ENCODE data around the gene DUSP22.

DNA sequence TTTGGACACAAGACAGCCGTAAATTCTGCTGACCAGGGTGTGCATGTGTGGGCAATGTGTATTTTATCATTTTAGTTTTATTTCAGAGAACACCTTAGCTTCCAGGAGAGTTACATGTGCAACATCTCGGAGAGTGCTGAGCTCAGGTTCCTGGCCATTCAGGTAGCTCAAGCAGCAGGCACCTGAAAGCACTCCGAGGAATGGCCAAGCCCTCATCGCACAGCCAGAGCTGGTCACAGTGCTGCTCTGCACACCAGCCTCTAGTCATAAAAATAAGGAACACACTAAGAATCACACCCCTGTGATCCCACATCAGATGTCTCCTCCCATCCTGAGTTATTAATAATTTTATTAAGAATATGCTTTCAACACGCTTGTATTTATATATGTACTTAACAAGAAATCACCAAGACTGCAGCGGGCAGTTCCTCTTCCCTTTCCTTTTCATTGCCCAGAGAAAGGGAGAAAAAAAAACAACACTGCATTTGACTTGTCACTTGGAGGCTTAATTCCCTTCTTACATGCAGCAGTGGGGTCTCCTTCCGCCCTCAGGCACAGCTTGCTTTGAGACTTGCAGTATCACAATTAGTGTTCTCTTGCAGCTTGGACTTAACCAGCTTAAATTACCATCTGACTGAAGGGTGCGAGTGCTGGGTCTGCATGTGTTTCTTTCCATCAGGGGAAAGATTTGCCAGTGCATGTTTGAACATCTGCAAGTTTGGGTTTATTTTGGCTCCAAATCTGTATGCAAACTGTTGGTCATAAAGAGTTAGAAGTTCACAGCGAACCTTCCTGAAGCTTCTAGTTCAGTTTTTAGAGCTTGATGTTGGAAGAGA lies 63.3 kb downstream of the DUSP22 start:
- TF ChIP-seq POLR2AphosphoS5 (IDR thresholded peaks at IDR 0.05) (no peak), POLR2A (IDR thresholded peaks at IDR 0.05) (no peak)
- TF ChIP-seq, protein P1, sequence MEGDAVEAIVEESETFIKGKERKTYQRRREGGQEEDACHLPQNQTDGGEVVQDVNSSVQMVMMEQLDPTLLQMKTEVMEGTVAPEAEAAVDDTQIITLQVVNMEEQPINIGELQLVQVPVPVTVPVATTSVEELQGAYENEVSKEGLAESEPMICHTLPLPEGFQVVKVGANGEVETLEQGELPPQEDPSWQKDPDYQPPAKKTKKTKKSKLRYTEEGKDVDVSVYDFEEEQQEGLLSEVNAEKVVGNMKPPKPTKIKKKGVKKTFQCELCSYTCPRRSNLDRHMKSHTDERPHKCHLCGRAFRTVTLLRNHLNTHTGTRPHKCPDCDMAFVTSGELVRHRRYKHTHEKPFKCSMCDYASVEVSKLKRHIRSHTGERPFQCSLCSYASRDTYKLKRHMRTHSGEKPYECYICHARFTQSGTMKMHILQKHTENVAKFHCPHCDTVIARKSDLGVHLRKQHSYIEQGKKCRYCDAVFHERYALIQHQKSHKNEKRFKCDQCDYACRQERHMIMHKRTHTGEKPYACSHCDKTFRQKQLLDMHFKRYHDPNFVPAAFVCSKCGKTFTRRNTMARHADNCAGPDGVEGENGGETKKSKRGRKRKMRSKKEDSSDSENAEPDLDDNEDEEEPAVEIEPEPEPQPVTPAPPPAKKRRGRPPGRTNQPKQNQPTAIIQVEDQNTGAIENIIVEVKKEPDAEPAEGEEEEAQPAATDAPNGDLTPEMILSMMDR (IDR thresholded peaks at IDR 0.05) = no peak
